GM18505 (cell line): Measurements from ENCODE around the gene ZPR1.

Experiments
- ATAC-seq: cut with Tn5 transposase; IDR thresholded peaks from one replicate; pipeline ENCODE4 v1.9.1; 2021; ENCODE audit not compliant: unreplicated experiment
- POLR2A ChIP-seq: IDR thresholded peaks from 4 replicates; pipeline ENCODE4 v1.6.1; 2011; ENCODE audit warnings: borderline replicate concordance; ENCODE audit not compliant: insufficient read depth, insufficient read length; ENCODE audit errors: extremely low read depth

Gene ZPR1

DNA sequence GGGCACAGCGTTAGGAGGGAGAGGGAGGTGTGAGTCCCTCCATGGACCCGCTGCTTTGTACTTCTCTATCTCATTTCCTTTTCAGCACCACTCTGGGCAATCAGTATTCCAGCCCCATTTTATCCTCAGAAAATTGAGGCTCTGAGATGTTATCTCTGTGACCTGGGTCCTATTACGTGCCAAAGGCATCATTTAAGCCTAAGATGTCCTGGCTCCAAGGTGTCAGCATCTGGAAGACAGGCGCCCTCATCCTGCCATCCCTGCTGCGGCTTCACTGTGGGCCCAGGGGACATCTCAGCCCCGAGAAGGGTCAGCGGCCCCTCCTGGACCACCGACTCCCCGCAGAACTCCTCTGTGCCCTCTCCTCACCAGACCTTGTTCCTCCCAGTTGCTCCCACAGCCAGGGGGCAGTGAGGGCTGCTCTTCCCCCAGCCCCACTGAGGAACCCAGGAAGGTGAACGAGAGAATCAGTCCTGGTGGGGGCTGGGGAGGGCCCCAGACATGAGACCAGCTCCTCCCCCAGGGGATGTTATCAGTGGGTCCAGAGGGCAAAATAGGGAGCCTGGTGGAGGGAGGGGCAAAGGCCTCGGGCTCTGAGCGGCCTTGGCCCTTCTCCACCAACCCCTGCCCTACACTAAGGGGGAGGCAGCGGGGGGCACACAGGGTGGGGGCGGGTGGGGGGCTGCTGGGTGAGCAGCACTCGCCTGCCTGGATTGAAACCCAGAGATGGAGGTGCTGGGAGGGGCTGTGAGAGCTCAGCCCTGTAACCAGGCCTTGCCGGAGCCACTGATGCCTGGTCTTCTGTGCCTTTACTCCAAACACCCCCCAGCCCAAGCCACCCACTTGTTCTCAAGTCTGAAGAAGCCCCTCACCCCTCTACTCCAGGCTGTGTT, 41.1 kb upstream of the ZPR1 start:
- ATAC-seq = no peak
- no peak for TF ChIP-seq POLR2A

DNA sequence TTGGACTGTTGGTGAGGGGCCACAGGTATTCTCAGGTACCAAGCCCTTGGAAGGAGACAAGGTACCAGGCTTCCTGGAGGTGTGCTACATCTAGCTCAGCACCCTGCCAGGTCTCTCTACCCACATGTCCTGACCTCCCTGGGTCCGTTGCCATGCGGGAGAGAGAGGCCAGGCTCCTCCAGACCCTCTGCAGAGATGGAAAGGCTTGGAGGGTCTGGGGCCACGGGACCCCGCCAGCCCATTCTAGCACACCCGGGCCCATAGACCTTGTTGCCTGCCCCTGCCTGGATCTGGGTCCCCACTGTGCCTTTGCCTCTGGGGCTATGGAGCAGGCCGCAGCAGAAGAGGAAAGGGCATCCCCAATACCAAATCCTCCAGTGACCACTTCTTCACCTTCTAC, 39.6 kb upstream of the ZPR1 start:
- no peak for TF ChIP-seq POLR2A
- ATAC-seq = no peak

DNA sequence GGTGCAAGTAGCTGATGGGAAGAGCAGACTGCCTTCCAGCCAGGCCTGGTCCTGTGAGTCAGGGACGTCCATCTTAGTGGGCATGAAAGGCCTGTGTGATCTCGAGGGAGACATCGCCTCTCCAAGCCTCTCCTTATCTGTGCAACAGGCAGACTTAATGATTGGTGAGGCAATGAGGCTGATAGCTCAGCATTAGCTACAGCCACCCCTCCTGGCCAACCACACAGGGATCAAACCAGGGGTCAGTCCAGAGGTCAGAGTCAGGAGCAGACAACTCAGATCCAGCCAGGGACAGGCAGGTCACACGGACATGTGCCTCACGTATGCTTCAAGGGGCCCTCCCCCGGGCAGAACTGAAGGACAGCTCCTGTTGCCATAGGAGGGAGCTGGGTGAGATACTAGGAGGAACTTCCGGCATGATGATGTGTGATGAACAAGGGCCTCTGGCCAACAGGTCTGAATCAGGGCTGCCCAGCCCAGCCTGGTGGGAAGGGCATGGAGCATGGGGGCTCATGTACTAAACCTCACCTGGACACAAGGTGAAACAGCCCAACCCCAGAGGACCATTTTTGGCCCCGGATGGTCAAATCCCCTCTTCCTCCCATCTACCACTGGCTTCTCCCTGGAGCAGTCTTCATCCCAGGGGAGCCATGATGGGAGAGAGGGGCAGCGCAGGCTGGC, 39.1 kb upstream of the ZPR1 start:
- ATAC-seq = no peak
- TF ChIP-seq POLR2A = no peak

DNA sequence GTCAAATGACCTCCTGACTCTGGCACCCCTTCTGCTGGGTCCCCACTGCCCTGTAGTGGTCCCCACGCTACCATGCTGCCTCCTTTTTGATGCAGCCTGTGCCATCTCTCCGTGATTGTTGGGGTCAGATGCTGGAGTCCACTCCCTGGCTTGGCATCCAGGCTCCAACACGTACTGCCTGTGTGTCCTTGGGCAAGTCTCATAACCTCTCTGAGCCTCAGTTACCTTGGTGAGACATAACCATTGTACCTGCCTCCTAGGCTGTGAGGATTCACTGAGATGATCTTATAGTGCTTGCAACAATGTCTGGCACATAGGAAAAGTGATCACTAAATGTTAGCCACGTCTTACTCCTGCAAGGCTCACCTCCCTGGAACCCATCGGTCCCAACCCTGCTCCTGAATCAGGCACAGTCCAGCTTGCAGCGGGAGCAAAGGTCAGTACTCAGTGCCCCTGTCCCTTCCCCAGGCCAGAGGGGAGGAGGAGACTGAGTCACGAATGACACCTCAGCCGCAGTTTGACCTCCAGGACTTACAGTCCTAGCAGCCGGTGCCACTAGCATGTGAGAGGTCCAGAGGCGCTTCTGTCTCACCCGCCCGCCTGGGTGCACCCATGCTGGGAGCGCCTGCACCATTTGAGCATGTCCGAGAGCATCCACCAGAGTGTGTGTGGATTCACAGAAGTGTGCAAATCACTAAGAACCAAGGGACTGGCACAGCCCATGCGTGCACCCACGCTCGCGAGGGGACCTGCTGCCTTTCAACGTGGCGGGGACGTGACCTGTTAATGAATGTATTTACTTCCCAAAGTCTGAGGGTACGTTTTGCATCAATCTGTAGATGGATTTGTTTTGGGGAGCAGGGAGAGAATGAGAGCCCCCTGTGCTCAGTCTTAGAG, 38.3 kb upstream of the ZPR1 start:
- no peak for ATAC-seq
- no peak for TF ChIP-seq POLR2A

DNA sequence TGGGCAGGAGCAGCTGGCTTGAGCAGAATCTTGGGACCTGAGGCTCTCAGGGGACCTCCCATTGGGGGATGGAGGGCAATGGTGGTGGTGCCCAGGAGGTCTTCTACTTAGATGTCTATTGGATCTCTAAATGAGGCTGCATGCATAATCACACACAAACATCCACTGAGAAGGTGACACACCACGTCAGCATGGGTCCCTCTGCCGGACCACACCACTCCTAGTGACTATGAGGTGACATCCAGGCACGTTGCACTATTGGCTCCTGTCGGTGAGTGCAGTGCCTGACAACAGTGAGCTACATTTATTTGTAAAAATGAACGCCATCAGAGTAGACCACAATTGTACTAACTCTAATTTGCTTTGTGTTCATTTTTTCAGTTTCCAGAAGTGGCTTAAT, 37.6 kb upstream of the ZPR1 start:
- no peak for ATAC-seq
- no peak for TF ChIP-seq POLR2A

DNA sequence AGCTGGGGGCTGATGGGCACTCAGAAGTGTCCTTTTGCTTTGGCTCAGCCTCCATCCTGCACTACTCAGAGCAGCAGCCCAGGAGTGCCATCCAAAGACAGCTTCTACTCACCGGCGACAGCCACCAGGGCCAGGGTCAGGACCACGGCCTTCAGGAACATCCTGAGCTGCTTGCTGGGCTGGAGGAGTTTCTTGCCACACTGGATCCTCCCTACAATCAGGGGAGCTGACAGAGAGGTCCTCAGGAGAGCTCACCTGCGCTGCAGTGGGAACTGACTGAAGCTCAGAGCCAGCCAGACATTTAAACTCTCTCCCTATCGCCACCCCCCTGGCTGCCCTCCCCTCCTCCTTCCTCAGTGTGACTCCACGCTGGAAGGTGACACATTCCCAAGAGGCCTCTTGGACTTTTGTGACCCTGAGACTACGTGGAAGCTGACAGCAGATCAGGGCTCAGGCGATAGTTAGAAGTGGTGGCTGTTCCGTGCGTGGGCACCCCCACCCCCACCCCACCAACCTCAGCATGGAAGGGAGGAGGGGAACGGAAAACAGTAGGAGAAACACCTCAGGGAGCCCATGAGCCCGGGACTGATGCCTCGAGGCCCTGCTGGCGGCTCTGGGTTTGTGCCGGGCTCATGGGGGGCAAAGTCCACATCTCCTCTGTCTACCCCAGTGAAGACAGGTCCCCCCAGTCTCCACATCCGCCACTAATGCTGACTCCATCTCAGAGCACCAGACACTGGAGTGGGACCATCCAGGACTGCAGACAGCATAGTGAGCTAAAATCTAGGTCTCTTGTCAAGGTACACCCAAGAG, 35.4 kb upstream of the ZPR1 start, which contains the start of gene APOA4:
Gene APOA4, minus strand, starts transcription at position 274 of the 813 bp plus-strand sequence. Its CDS starts 113 bp downstream, at position 161.
- no peak for ATAC-seq
- no peak for TF ChIP-seq POLR2A

DNA sequence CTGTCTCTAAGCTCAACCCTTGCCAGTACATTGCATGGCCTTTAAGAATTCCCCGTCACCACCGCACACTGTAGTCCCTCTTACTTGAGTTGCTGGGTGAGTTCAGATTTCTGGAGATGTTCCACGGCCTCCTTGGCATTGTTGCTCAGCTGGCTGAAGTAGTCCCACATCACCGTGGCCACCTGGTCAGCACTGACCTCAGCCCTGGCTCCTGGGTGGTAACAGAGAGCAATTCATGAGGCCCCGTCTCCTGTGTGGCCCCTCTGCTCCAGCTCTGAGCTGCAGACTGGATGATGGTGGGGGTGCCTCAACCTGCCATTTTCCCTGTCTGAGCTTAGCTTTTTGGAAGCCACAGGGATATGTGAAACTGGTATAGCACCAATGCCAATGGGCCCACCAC, 34.8 kb upstream of the ZPR1 start:
- no peak for TF ChIP-seq POLR2A
- no peak for ATAC-seq

DNA sequence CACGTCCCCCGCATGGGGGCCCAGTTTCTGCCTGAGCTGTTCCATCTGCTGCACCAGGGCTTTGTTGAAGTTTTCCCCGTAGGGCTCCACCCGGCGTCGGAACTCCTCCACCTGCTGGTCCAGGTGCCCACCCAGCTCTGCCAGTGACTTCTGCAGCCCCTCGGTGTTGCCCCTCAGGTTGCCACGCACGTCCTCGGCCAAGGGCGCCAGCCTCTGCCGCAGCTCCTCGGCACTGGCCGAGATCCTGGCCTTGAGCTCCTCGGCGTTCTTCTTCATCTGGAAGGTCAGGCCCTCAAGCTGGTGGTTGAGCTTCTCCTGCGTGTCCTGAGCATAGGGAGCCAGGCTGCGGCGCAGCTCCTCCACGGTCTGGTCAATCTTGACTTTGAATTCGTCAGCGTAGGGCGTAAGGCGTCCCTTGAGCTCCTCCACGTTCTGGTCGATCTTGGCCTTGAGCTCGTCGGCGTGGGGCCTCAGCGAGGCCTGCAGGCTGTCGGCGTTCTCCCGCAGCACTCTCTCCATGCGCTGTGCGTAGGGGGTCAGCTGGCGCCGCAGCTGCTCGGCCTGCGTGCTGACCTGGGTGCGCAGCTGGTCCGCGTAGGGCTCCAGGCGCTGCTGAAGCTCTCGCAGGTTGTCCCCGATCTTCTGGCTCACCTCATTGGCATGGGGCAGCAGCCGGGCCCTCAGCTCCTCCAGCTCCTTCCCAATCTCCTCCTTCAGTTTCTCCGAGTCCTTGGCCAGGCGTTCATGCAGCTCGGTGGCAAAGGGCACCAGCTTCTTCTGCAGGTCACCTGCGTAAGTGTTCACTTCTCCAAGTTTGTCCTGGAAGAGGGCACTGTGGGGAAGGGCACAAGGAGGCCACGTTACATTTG, 33.5 kb upstream of the ZPR1 start:
- no peak for TF ChIP-seq POLR2A
- no peak for ATAC-seq

DNA sequence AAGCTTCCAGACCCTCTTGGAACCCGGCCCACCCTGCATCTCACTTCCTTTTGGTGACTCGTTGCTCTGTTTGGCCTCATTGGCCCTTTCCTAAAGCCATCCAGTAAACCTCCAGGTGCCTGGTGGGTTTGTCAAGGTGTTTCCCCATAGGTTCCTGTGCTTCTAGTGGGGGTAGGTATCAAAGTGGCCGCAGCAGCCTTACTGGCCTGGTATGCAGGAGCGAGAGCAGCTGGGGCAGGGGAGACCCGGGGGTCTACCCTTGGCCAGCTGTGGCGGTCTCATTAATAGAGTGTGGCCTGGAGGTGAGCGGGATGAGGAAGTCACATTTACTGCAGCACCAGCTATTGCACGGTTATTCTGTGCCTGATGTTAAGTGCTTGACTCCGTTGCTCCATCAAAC, 31.2 kb upstream of the ZPR1 start:
- ATAC-seq = no peak
- TF ChIP-seq POLR2A = no peak

DNA sequence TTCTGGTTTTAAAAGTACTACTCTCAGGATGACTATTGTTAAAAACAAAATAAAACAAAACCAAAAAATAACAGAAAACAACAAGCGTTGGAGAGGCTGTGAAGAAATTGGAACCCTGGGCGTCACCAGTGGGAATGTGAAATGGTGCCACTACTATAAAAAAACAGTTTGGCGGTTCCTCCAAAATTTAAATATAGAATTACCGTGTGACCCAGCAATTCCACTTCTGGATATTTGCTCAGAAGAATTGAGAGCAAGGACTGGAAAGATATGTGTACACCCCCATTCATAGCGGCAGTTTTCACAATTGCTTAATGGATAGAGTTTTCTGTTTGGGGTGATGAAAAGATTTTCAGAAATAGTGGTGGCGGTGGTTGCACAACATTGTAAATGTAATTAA, 26.7 kb upstream of the ZPR1 start:
- no peak for ATAC-seq
- TF ChIP-seq POLR2A = no peak

DNA sequence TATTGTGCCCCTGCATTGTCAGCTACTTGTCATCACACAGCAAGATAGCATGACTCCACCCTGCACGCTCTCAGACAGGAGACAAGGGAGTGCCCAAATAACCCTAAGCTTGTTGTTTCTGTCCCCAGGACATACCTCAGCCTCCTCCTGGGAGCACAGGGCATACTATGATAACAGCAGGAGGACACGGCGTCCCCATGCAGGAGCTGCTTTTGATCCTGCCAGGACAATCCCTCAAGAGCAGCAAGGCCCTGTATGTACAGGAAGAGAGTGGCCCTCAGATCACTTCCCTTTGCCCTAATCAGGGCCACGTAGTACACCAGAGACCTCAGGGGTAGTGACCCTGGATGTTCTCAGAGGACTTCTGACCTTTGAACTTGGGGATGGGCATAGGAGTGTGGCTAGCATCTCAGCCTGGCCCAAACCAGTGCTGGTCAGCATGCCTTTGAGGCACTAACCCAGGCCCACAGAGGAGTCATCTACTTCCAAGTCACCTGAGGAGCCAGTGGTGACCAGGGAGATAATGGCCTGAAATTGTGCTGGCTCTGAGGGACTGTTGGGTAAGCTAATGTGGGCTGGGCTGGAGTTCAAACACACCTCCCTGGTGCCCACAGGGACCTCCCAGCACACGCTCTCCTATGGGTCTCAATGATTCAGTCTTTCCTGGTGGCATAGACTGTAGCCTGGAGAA, 26.1 kb upstream of the ZPR1 start:
- ATAC-seq = no peak
- TF ChIP-seq POLR2A = no peak
